BJ (cell line): ENCODE data around the gene TMEM45A. TPM values are rescaled to one million over a fixed set of nuclear protein-coding genes. Genes with fewer than 3 reads are reported as not detected.

ENCODE experiments used
- CTCF ChIA-PET: fragments of 350-600 bp; formaldehyde crosslinking; extraction: SDS; loops from one replicate; lab custom pipeline; 2021; ENCODE audit warnings: antibody characterized with exemption, inconsistent platforms; lab: Yijun Ruan, JAX
- POLR2A ChIA-PET: fragments of 300-600 bp; sonication (Branson Sonifier 250); formaldehyde crosslinking; extraction: SDS; loops from one replicate; lab custom pipeline; 2021; ENCODE audit warnings: antibody characterized with exemption; lab: Charles Lee
- DNase-seq: peaks from one replicate; pipeline ENCODE4 v3.0.0-alpha.2; 2011; ENCODE audit warnings: low read depth
- H3K27me3 ChIP-seq: 2 replicates; pipeline ENCODE4 v1.6.0; 2011; ENCODE audit warnings: low read length; ENCODE audit not compliant: control insufficient read depth, insufficient read depth
- H3K36me3 ChIP-seq: 2 replicates; pipeline ENCODE4 v1.5.1; 2011; ENCODE audit warnings: low read length; ENCODE audit not compliant: control insufficient read depth, insufficient read depth
- H3K4me3 ChIP-seq: 2 replicates; pipeline ENCODE4 v1.5.1; 2011; ENCODE audit warnings: low read depth, mild to moderate bottlenecking, control low read depth, low read length
- polyA plus RNA-seq: library from polyadenylated mRNA; depleted of rRNA; stranded (reverse); fragments of >200 nt; gene quantifications from 2 replicates; pipeline ENCODE4 v1.2.3, GENCODE V29; 2011
- TF ChIP-seq, protein P1 (sequence below): IDR thresholded peaks from 2 replicates; pipeline ENCODE4 v1.5.1; 2011; ENCODE audit warnings: low read depth, mild to moderate bottlenecking, control low read depth, inconsistent platforms, low read length, moderate library complexity; ENCODE audit not compliant: insufficient read depth

TMEM45A gene
- polyA plus RNA-seq, 1 experiment = 35.1 TPM

DNA sequence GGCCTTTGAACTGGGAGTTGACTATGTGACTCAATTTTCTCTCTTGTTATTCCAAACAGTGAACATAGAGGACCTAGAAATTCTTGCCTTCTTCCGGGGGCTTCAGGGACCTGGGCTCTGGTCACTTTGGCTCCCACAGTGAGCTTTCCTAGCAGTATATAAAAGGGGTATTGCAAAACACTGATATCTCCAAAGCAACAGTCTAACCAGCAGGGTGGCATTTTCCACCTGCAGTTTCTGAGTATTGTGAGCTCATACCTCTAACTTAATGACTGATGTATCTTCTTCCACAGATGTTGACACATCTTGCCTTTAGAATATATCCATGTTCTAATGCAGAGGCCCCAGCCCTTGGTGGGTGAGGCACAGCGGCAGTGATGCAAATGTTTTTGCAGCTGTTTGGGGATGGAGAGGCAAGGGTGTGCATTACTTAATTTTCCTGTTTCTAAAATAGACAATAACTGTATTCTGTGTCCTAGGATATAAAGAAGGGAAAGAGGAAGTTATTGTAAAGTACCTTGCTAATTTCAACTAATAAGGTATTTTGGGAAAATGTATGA is 71.3 kb downstream of the TMEM45A start:
- CTCF ChIA-PET = interaction anchor here (0.6 to 1.6 kb wide), 3 partner anchors 27 to 93 kb away, joined by 3 to 8 read pairs (median 3); no protein-coding TSS in a partner anchor
- no peaks in the 10 kb centered on the region for H3K27me3 ChIP-seq
- no peak overlapping the region for H3K4me3 ChIP-seq
- TF ChIP-seq, protein P1, sequence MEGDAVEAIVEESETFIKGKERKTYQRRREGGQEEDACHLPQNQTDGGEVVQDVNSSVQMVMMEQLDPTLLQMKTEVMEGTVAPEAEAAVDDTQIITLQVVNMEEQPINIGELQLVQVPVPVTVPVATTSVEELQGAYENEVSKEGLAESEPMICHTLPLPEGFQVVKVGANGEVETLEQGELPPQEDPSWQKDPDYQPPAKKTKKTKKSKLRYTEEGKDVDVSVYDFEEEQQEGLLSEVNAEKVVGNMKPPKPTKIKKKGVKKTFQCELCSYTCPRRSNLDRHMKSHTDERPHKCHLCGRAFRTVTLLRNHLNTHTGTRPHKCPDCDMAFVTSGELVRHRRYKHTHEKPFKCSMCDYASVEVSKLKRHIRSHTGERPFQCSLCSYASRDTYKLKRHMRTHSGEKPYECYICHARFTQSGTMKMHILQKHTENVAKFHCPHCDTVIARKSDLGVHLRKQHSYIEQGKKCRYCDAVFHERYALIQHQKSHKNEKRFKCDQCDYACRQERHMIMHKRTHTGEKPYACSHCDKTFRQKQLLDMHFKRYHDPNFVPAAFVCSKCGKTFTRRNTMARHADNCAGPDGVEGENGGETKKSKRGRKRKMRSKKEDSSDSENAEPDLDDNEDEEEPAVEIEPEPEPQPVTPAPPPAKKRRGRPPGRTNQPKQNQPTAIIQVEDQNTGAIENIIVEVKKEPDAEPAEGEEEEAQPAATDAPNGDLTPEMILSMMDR = no peak
- DNase-seq = no peak
- no peaks in the 10 kb centered on the region for H3K36me3 ChIP-seq
- POLR2A ChIA-PET = no interaction called here

DNA sequence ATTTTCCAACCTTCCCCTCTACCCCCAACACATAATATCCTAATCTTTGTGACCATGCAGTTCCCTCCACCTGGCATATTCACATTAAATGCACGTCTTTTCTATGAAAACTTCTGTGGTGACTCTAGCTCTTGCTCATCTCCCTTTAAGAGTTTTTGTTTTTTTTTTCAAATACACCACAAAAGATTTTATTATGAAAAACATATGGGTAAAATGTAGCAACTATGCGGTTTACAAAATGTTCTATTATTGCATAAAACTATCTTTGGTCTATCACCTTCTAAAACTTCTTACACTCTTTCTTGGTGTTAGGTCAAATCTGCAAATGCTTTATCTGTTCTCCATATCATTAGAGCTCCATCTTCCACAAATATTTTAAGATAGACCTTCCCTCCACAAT is 78.4 kb downstream of the TMEM45A start:
- ChIA-PET POLR2A (interaction anchor here (0.7 kb wide), 1 partner anchor 67 kb away, joined by 4 read pairs; no protein-coding TSS in a partner anchor), CTCF (no interaction called here)
- no peak for DNase-seq
- Histone ChIP-seq H3K36me3 (no peaks in the 10 kb centered on the region), H3K27me3 (no peaks in the 10 kb centered on the region), H3K4me3 (no peak overlapping the region)
- TF ChIP-seq, protein P1 = no peak

DNA sequence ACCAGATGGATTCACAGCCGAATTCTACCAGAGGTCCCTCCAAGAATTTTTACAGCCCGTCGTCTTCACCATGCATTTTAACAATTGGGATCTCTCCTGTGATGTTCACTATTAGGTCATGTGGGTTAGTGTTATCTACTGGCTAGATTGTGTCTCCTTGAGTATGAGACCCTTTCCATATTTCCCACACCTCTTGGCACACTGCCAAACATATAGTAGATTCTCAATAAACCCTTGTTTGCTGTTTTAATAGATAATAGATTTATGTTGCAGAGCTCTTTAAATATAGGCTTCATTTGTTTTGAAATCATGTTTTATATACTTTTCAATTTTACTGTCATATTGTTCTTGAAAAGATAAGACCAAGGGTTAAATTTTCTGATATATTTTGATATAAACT is 82.1 kb downstream of the TMEM45A start:
- TF ChIP-seq, protein P1 = no peak
- H3K27me3 ChIP-seq = no peaks in the 10 kb centered on the region
- no peak overlapping the region for H3K4me3 ChIP-seq
- no peaks in the 10 kb centered on the region for H3K36me3 ChIP-seq
- ChIA-PET POLR2A (no interaction called here), CTCF (interaction anchor here (0.7 to 1.3 kb wide), 2 partner anchors 17 to 111 kb away, joined by 3 read pairs; no protein-coding TSS in a partner anchor)
- no peak for DNase-seq

GRCh38 chr3:100575704-100576103 is 83.3 kb downstream of the TMEM45A start:
- no peak overlapping the region for H3K4me3 ChIP-seq
- H3K36me3 ChIP-seq = no peaks in the 10 kb centered on the region
- no peaks in the 10 kb centered on the region for H3K27me3 ChIP-seq
- TF ChIP-seq, protein P1 = no peak
- CTCF ChIA-PET = interaction anchor here (0.7 to 1.3 kb wide), 2 partner anchors 10 to 16 kb away, joined by 3 read pairs; no protein-coding TSS in a partner anchor
- no peak for DNase-seq
- POLR2A ChIA-PET = no interaction called here

GRCh38 chr3:100577382-100578008 is 85.1 kb downstream of the TMEM45A start:
- TF ChIP-seq, protein P1 = no peak
- Histone ChIP-seq H3K27me3 (no peaks in the 10 kb centered on the region), H3K4me3 (no peak overlapping the region), H3K36me3 (no peaks in the 10 kb centered on the region)
- CTCF ChIA-PET = interaction anchor here (1.1 to 17.0 kb wide), 3 partner anchors 12 to 114 kb away, joined by 3 to 311 read pairs (median 5); partner anchors contain the start of gene TMEM45A
- DNase-seq = no peak
- POLR2A ChIA-PET = no interaction called here
